Smooth muscle cell (in vitro differentiated cells): Measurements from ENCODE around the gene CTCF. TPM values are rescaled to one million over a fixed set of nuclear protein-coding genes. Genes with fewer than 3 reads are reported as not detected.

Source experiments
- DNase-seq: peaks from one replicate; lab custom pipeline; 2025; ENCODE audit not compliant: unreplicated experiment; lab: John Stamatoyannopoulos, UW
- H2AFZ ChIP-seq: fragments of 200-600 bp; sonication (generic); 2 replicates; pipeline ENCODE4 v1.6.0; 2016; ENCODE audit warnings: antibody characterized with exemption, low read depth, mild to moderate bottlenecking
- H3F3A ChIP-seq: fragments of 200-600 bp; sonication (generic); 2 replicates; pipeline ENCODE4 v1.6.0; 2017; ENCODE audit warnings: antibody characterized with exemption, low read depth
- H3K27ac ChIP-seq: fragments of 200-600 bp; sonication (generic); 2 replicates; pipeline ENCODE4 v1.5.1; 2016; ENCODE audit warnings: low read depth, mild to moderate bottlenecking
- H3K27me3 ChIP-seq: fragments of 200-600 bp; sonication (generic); 2 replicates; pipeline ENCODE4 v1.6.1; 2016; ENCODE audit warnings: low read depth, mild to moderate bottlenecking
- H3K36me3 ChIP-seq: fragments of 200-600 bp; sonication (generic); 2 replicates; pipeline ENCODE4 v1.5.1; 2016; ENCODE audit warnings: low read depth
- H3K4me1 ChIP-seq: fragments of 200-600 bp; sonication (generic); 2 replicates; pipeline ENCODE4 v1.5.1; 2016; ENCODE audit warnings: low read depth
- H3K4me2 ChIP-seq: fragments of 200-600 bp; sonication (generic); 2 replicates; pipeline ENCODE4 v1.6.0; 2016; ENCODE audit warnings: mild to moderate bottlenecking
- H3K4me3 ChIP-seq: fragments of 200-600 bp; sonication (generic); 2 replicates; pipeline ENCODE4 v1.5.1; 2016; ENCODE audit warnings: mild to moderate bottlenecking
- H3K79me2 ChIP-seq: fragments of 200-600 bp; sonication (generic); 2 replicates; pipeline ENCODE4 v1.6.0; 2016; ENCODE audit warnings: low read depth, mild to moderate bottlenecking
- H3K9ac ChIP-seq: fragments of 200-600 bp; sonication (generic); 2 replicates; pipeline ENCODE4 v1.6.0; 2016; ENCODE audit warnings: low read depth
- H3K9me3 ChIP-seq: fragments of 200-600 bp; sonication (generic); replicated peaks from 2 replicates; pipeline ENCODE4 v1.5.1; 2016; ENCODE audit warnings: low read depth
- H4K20me1 ChIP-seq: fragments of 200-600 bp; sonication (generic); 2 replicates; pipeline ENCODE4 v1.6.0; 2016; ENCODE audit warnings: low read depth
- CTCF ChIP-seq: fragments of 200-600 bp; sonication (generic); IDR thresholded peaks from 2 replicates; pipeline ENCODE4 v1.5.1; 2017; ENCODE audit warnings: borderline replicate concordance, mild to moderate bottlenecking, antibody characterized with exemption; ENCODE audit not compliant: insufficient read depth, poor library complexity, severe bottlenecking
- WGBS: methylation state at CpG from one replicate; pipeline ENCODE4 v1.1.7; 2016; ENCODE audit warnings: low lambda C conversion rate; 5-methylcytosine and 5-hydroxymethylcytosine counted together
- polyA plus RNA-seq: library from polyadenylated mRNA; unstranded; fragments of >200 nt; fragmentation: Nextera tagmentation; extraction: Ambion mirVana; gene quantifications from 2 replicates; pipeline ENCODE4 v1.2.1, GENCODE V29; 2016
- total RNA-seq: library from RNA; depleted of rRNA; stranded (reverse); fragments of >200 nt; gene quantifications from 2 replicates; pipeline ENCODE4 v1.2.3, GENCODE V29; 2014

Gene CTCF
- total and polyA plus RNA-seq, 2 experiments from 2014 or later: 28.4 to 32.4 TPM

DNA sequence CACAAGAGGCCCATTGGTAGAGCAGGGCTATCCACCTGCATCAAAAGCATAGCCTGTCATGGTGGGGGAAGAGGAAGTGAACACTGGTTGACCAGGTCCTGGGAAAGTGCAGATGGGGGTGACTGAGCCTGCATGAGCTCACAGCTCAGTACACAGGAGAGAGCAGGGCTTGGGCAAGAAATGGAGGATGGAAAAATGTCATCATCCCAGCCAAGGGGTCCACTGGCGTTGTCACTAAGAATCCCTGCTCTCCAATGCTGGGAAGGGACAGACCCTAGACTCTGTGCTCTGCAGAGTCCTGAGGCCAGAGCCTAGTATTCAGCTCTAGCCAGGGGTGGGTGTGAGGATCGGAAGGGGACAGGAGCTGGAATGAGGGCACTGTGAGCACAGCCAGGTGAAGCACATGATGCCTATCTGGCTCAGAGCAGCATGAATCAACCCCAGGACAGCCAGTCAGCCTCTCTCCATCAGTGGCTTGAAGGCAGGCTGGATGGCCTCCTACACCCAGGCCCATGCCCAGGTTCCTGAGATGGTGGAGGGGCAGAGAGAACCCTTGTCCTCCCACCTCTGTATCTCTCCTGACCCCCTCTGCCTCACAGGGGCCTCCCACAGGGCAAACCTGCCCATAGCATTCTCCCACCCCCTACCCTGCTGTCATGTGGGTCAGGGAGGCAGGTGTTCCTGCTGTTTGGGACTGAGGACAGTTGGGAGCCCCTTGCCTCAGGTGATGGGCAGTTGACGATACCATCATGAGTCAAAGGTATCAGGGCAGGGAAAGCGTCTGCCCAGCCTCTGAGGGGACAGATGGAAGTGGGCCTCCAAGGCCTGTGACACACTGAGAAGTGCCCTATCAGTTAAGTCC is 13.8 kb upstream of the CTCF start:
- H3K27ac ChIP-seq: no peak overlapping the region
- H3K4me2 ChIP-seq: no peak overlapping the region
- 88% methylated on average over 4 of the region's 4 CpGs for WGBS
- H3K4me3 ChIP-seq: no peak overlapping the region
- DNase-seq: no peak
- H3K9me3 ChIP-seq: no peaks in the 10 kb centered on the region
- H3K36me3 ChIP-seq: no peaks in the 10 kb centered on the region
- H3K9ac ChIP-seq: no peak overlapping the region
- no peaks in the 10 kb centered on the region for H3K27me3 ChIP-seq
- no peaks in the 10 kb centered on the region for H3F3A ChIP-seq
- H4K20me1 ChIP-seq: peaks cover 43% of the 10 kb centered on the region
- no peaks in the 10 kb centered on the region for H3K4me1 ChIP-seq
- TF ChIP-seq CTCF: no peak
- H2AFZ ChIP-seq: no peak overlapping the region
- H3K79me2 ChIP-seq: no peaks in the 10 kb centered on the region

DNA sequence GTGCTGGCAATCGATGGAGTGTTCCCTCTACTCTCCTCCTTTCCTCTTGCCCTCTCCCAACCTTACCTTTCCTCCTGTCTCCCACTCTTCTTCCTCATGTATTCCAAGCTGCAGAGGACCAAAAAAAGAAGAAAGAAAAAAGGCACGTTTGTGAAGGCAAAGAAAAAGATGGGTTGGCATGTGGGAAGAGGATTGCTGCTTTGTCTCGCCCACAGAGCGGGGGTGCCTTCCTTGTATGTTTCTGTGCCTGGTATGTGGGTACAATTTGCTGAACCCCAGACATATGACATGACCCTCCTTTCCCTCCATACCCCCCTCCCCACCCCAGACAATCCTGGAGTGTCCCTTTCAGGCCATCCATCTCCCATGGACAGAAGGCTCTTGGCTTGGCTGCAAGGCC is 13.1 kb upstream of the CTCF start:
- Histone ChIP-seq H3K9me3 (no peaks in the 10 kb centered on the region), H3K4me2 (no peak overlapping the region), H4K20me1 (peaks cover 36% of the 10 kb centered on the region), H3F3A (no peaks in the 10 kb centered on the region), H3K27ac (no peak overlapping the region), H3K9ac (no peak overlapping the region), H3K4me1 (no peaks in the 10 kb centered on the region), H3K36me3 (no peaks in the 10 kb centered on the region), H3K27me3 (no peaks in the 10 kb centered on the region), H3K79me2 (no peaks in the 10 kb centered on the region), H2AFZ (no peak overlapping the region), H3K4me3 (no peak overlapping the region)
- DNase-seq: no peak
- 88% methylated on average over 4 of the region's 4 CpGs for WGBS
- no peak for TF ChIP-seq CTCF

GRCh38 chr16:67549936-67550335 is 12.4 kb upstream of the CTCF start:
- no peak for DNase-seq
- WGBS: 80% methylated on average over 1 of the region's 1 CpG
- Histone ChIP-seq H3K4me2 (no peak overlapping the region), H3K4me1 (no peaks in the 10 kb centered on the region), H3F3A (no peaks in the 10 kb centered on the region), H2AFZ (no peak overlapping the region), H3K4me3 (no peak overlapping the region), H3K9ac (no peak overlapping the region), H3K27me3 (no peaks in the 10 kb centered on the region), H3K36me3 (no peaks in the 10 kb centered on the region), H3K9me3 (no peaks in the 10 kb centered on the region), H3K27ac (no peak overlapping the region), H3K79me2 (no peaks in the 10 kb centered on the region), H4K20me1 (peaks cover 31% of the 10 kb centered on the region)
- no peak for TF ChIP-seq CTCF

- peaks cover 30% of the 10 kb centered on the region for H4K20me1 ChIP-seq
- TF ChIP-seq CTCF: no peak
Observed at GRCh38 chr16:67551091-67551490, 11.2 kb upstream of the CTCF start.

More at GRCh38 chr16:67551091-67551490, 11.2 kb upstream of the CTCF start:
- no peak for DNase-seq
- Histone ChIP-seq H3K4me1 (no peaks in the 10 kb centered on the region), H3K27ac (no peak overlapping the region), H3K4me2 (no peak overlapping the region), H2AFZ (no peak overlapping the region), H3K9me3 (no peaks in the 10 kb centered on the region), H3F3A (peaks cover 10% of the 10 kb centered on the region), H3K9ac (no peak overlapping the region), H3K79me2 (no peaks in the 10 kb centered on the region), H3K36me3 (no peaks in the 10 kb centered on the region), H3K4me3 (no peak overlapping the region), H3K27me3 (no peaks in the 10 kb centered on the region)
- 100% methylated on average over 2 of the region's 2 CpGs for WGBS
